ENCODE data around the gene ACBD4. TPM values are rescaled to one million over a fixed set of nuclear protein-coding genes. Genes with fewer than 3 reads are reported as not detected.

Gene ACBD4
- total and polyA plus RNA-seq, 2 experiments from 2014 or later, result 2.1 to 4.3 TPM

GRCh38 chr17:45161288-45162024 lies 26.0 kb downstream of the ACBD4 start, which contains the start of gene HEXIM2:
Gene HEXIM2, plus strand, starts transcription at chr17:45161875. Its CDS starts 919 bp downstream, at chr17:45162794.
- Histone ChIP-seq H3K4me3 (peak within 1 kb of the TSS; percentile 91), H3K9me3 (ENCODE audit: low read depth) (no peaks in the 10 kb centered on the region), H3K9ac (peak within 1 kb of the TSS; percentile 99), H3K27ac (peak within 1 kb of the TSS; percentile 95), H3K4me1 (ENCODE audit: insufficient read depth) (peaks cover 29% of the 10 kb centered on the region), H3K79me2 (ENCODE audit: insufficient read depth) (peaks cover 49% of the 10 kb centered on the region), H3K36me3 (ENCODE audit: low read depth) (no peaks in the 10 kb centered on the region), H3K9me2 (ENCODE audit: insufficient read depth) (no peaks in the 10 kb centered on the region), H2AFZ (peak within 1 kb of the TSS; percentile 76), H3K27me3 (replicated peaks; ENCODE audit: insufficient read depth) (no peaks in the 10 kb centered on the region), H4K20me1 (ENCODE audit: insufficient read depth) (no peaks in the 10 kb centered on the region), H3K4me2 (ENCODE audit: unreplicated experiment) (peak within 1 kb of the TSS; percentile 97), H3F3A (ENCODE audit: insufficient read depth) (peaks cover 30% of the 10 kb centered on the region; the same call in 1 of the 2 replicates)
- TF ChIP-seq EZH2phosphoT487 (IDR thresholded peaks at IDR 0.05; ENCODE audit: insufficient read depth, low read depth) (no peak), EZH2 (IDR thresholded peaks at IDR 0.05; ENCODE audit: insufficient read depth, poor library complexity, severe bottlenecking) (no peak)
- peak; percentile 99 for DNase-seq
- 1% methylated on average over 50 to 51 of the region's 53 CpGs for WGBS, 2 experiments (ENCODE audit: low coverage in 1 of 2, low lambda C conversion rate in 2 of 2, missing lambda C conversion rate in 2 of 2)
- in situ Hi-C loops (cut with MboI), result no loop called here

- Histone ChIP-seq H3F3A (ENCODE audit: insufficient read depth) (peaks cover 30% of the 10 kb centered on the region; the same call in 1 of the 2 replicates), H3K9me2 (ENCODE audit: insufficient read depth) (no peaks in the 10 kb centered on the region), H2AFZ (peak overlapping the region; percentile 76), H3K4me1 (ENCODE audit: insufficient read depth) (peaks cover 29% of the 10 kb centered on the region), H3K9ac (peak overlapping the region; percentile 44), H3K4me2 (ENCODE audit: unreplicated experiment) (peak overlapping the region; percentile 63), H3K79me2 (ENCODE audit: insufficient read depth) (peaks cover 42% of the 10 kb centered on the region), H3K27ac (0 out of 2 replicates have a peak overlapping the region, but pooled peaks have one; percentile 5), H3K9me3 (ENCODE audit: low read depth) (no peaks in the 10 kb centered on the region), H3K36me3 (ENCODE audit: low read depth) (no peaks in the 10 kb centered on the region), H3K27me3 (replicated peaks; ENCODE audit: insufficient read depth) (no peaks in the 10 kb centered on the region), H4K20me1 (ENCODE audit: insufficient read depth) (no peaks in the 10 kb centered on the region), H3K4me3 (peak overlapping the region; percentile 60)
- TF ChIP-seq EZH2 (IDR thresholded peaks at IDR 0.05; ENCODE audit: insufficient read depth, poor library complexity, severe bottlenecking) (no peak), EZH2phosphoT487 (IDR thresholded peaks at IDR 0.05; ENCODE audit: insufficient read depth, low read depth) (no peak)
- 41 to 42% methylated on average over 9 of the region's 9 CpGs for WGBS, 2 experiments (ENCODE audit: low coverage in 1 of 2, low lambda C conversion rate in 2 of 2, missing lambda C conversion rate in 2 of 2)
- peak; percentile 13 for DNase-seq
- in situ Hi-C loops (cut with MboI), result no loop called here
Measured at GRCh38 chr17:45162025-45162687, 26.7 kb downstream of the ACBD4 start.

GRCh38 chr17:45164734-45165269 lies 29.3 kb downstream of the ACBD4 start:
- H3F3A ChIP-seq (ENCODE audit: insufficient read depth), result peaks cover 5% of the 10 kb centered on the region
- in situ Hi-C loops (cut with MboI), result no loop called here
- no peak overlapping the region for H3K27ac ChIP-seq
- H3K79me2 ChIP-seq (ENCODE audit: insufficient read depth), result peaks cover 15% of the 10 kb centered on the region
- TF ChIP-seq EZH2 (IDR thresholded peaks at IDR 0.05; ENCODE audit: insufficient read depth, poor library complexity, severe bottlenecking), result no peak
- TF ChIP-seq EZH2phosphoT487 (IDR thresholded peaks at IDR 0.05; ENCODE audit: insufficient read depth, low read depth), result no peak
- H3K4me2 ChIP-seq (ENCODE audit: unreplicated experiment), result no peak overlapping the region
- H3K4me3 ChIP-seq, result no peak overlapping the region
- DNase-seq, result no peak
- no peaks in the 10 kb centered on the region for H3K27me3 ChIP-seq (replicated peaks; ENCODE audit: insufficient read depth)
- no peaks in the 10 kb centered on the region for H3K9me2 ChIP-seq (ENCODE audit: insufficient read depth)
- H3K9me3 ChIP-seq (ENCODE audit: low read depth), result no peaks in the 10 kb centered on the region
- no peaks in the 10 kb centered on the region for H4K20me1 ChIP-seq (ENCODE audit: insufficient read depth)
- peaks cover 8% of the 10 kb centered on the region for H3K4me1 ChIP-seq (ENCODE audit: insufficient read depth)
- no peak overlapping the region for H2AFZ ChIP-seq
- no peaks in the 10 kb centered on the region for H3K36me3 ChIP-seq (ENCODE audit: low read depth)
- WGBS, 2 experiments (ENCODE audit: low coverage in 1 of 2, low lambda C conversion rate in 2 of 2, missing lambda C conversion rate in 2 of 2), result 81 to 90% methylated on average over 7 of the region's 7 CpGs
- no peak overlapping the region for H3K9ac ChIP-seq

- in situ Hi-C loops (cut with MboI), result no loop called here
- no peaks in the 10 kb centered on the region for H3K79me2 ChIP-seq (ENCODE audit: insufficient read depth)
- TF ChIP-seq EZH2 (IDR thresholded peaks at IDR 0.05; ENCODE audit: insufficient read depth, poor library complexity, severe bottlenecking) (no peak), EZH2phosphoT487 (IDR thresholded peaks at IDR 0.05; ENCODE audit: insufficient read depth, low read depth) (no peak)
- no peaks in the 10 kb centered on the region for H3K36me3 ChIP-seq (ENCODE audit: low read depth)
- H3K27me3 ChIP-seq (replicated peaks; ENCODE audit: insufficient read depth), result no peaks in the 10 kb centered on the region
- H4K20me1 ChIP-seq (ENCODE audit: insufficient read depth), result no peaks in the 10 kb centered on the region
- H2AFZ ChIP-seq, result no peak overlapping the region
- H3K4me1 ChIP-seq (ENCODE audit: insufficient read depth), result peaks cover 30% of the 10 kb centered on the region
- no peaks in the 10 kb centered on the region for H3K9me3 ChIP-seq (ENCODE audit: low read depth)
- H3K9me2 ChIP-seq (ENCODE audit: insufficient read depth), result no peaks in the 10 kb centered on the region
- no peak for DNase-seq
- peaks cover 14% of the 10 kb centered on the region for H3F3A ChIP-seq (ENCODE audit: insufficient read depth)
- H3K9ac ChIP-seq, result no peak overlapping the region
- H3K4me2 ChIP-seq (ENCODE audit: unreplicated experiment), result no peak overlapping the region
- WGBS, 2 experiments (ENCODE audit: low coverage in 1 of 2, low lambda C conversion rate in 2 of 2, missing lambda C conversion rate in 2 of 2), result 92 to 95% methylated on average over 34 to 43 of the region's 43 CpGs
- no peak overlapping the region for H3K4me3 ChIP-seq
- no peak overlapping the region for H3K27ac ChIP-seq
Measured at GRCh38 chr17:45168991-45169752, 33.7 kb downstream of the ACBD4 start.

Data from GM23248 (cell line).